GM18499 (cell line): ENCODE data around the gene MEGF6.

Experiments
- ATAC-seq: cut with Tn5 transposase; IDR thresholded peaks from one replicate; pipeline ENCODE4 v1.9.1; 2021; ENCODE audit warnings: moderate number of reproducible peaks; ENCODE audit not compliant: insufficient read depth, unreplicated experiment

Gene MEGF6

DNA sequence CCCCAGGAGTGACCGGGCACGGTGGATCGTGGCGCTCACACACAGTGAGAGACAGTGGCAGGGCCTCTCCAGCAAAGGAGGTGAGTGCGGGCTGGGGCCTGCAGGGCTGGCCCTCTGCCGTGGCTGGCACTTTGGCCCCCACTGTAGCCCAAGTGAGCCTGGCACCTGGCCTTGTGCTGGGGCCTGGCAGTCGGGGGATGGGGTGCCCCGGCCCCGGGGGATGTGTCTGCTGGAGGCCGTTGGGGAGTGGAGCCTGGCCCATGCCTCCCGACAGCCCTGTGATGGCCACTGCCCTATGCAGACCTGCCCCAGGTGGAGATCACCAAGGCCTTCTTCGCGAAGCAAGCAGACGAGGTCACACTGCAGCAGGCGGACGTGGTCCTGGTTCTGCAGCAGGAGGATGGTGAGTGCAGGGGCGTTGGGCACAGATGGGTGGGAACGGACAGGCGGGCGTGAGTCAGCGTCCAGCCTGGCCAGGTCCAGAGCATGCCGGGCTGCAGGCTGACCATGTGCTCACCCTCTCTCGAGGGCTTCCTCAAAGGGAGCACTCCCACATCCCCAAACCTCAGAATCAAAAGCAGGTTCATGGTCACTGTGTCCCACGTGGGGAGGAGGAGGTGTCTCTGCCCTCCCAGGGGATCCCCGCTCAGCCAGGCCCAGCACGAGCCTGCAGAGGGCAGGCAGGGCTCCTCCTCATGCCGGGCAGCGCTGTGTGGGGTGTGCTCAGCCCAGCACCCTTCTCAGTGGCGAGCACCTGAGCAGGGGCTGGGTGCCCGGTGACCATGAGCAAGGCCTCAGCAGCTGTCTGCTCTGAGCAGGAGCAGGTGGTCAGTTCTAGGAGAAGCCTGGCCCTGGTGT, 131.6 kb downstream of the MEGF6 start:
- no peak for ATAC-seq

DNA sequence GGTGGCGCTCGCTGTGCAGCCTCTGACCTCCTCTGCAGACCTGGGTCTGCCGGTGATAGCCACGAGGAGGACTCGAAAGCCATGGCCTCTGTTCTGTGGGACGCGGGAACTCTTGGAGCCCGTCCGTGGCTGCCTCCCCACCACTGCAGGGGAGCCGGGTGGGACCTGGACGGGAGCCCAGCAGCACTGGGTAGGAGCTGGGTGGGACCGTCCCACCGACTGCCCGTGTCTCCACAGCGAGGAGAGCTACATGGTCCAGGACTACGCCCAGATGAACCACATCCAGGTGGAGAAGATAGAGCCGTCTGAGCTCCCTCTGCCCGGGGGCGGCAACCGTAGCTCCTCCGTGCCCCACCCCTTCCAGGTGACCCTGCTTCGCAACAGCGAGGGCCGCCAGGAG, 133.1 kb downstream of the MEGF6 start:
- no peak for ATAC-seq

GRCh38 chr1:3477241-3477995, 133.9 kb downstream of the MEGF6 start:
- no peak for ATAC-seq

DNA sequence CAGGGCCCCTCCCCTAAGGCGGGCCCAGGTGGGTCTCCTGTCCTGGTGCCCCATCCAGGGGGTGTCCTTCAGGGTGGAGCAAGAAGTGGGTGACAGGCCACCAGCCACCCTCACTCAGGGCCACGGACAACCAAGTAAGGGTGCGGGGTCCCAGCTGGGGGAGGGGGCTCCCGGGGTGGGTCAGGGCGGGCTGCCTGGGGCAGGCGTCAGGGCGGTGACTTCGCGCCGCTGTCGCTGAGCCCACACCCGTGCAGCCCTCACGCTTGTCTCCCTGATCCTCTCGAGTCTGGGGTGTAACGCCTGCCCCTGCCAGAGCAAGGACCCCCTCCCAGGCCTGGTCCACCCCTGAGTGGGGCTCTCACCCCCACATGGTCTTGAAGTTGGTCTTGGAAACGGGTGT, 134.6 kb downstream of the MEGF6 start:
- ATAC-seq = no peak

DNA sequence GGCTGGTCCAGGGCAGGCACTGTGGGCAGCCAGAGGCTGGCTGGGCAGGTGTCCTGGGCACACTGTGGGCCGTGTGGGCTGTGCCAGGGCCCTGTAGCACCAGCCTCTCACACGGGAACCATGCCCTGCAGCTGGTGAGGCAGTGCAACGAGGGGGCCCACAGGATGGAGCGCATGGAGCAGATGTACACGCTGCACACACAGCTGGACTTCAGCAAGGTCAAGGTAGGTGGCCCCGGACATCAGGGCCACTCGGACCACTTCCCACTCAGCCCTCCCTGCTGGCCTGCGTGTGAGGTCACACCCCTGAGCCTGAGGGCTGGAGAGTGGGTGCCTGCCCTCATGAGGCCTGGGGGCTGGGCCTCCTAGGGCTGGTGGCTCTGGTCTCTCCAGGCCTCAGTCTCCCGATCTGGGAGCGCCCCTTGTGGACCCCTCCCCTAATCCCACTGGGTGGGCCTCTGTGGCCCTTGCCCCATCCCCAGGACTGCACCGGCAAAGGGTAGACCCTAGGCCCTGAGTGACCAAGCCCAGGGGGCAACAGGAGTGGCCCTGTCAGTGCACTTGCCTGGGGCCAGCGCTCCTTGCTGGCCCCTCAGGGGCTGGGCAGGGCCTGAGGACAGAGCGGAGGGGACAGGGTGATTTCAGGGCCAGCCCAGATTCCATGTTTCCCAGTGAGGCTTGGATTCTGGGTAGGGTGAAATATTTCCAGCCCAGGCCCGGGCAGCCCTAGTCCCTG, 135.3 kb downstream of the MEGF6 start:
- no peak for ATAC-seq

GRCh38 chr1:3474421-3474820, 136.9 kb downstream of the MEGF6 start:
- no peak for ATAC-seq

GRCh38 chr1:3474016-3474415, 137.3 kb downstream of the MEGF6 start:
- no peak for ATAC-seq

DNA sequence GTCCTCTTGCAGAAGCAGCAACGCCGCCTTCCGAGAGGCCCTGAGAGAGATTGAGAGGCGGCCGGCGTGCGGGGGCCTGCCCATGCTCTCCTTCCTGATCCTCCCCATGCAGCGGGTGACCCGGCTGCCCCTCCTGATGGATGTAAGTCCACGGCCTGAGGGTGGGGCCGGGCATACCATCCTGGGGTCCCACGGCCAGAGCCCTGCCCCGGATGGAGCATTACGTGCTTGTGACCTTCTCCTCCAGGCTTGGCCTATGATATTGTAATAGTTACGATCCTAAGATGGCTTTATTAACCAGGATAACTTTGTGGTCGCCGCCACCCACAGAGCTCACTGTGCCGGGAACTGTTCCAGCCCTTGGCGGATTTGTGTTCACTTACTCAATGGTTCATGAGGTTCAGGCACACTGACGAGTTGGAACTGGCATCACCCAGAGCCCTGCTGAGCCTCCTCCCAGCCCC, 137.9 kb downstream of the MEGF6 start:
- ATAC-seq = no peak

DNA sequence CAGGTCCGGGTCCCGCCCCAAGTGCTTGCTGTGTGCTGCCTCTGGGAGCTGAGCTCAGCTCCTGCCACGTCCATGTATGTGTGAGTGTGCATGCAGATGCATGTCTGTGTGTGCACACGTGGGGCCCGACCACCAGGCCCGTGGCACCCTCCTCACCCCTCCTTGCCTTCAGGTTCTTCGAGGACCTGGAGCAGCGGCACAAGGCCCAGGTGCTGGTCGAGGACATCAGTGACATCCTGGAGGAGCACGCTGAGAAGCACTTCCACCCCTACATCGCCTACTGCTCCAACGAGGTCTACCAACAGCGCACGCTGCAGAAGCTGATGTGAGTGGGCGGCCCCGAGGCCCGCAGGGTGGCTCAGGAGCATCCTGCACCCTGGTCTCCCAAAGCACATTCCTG, 138.4 kb downstream of the MEGF6 start:
- ATAC-seq = no peak

DNA sequence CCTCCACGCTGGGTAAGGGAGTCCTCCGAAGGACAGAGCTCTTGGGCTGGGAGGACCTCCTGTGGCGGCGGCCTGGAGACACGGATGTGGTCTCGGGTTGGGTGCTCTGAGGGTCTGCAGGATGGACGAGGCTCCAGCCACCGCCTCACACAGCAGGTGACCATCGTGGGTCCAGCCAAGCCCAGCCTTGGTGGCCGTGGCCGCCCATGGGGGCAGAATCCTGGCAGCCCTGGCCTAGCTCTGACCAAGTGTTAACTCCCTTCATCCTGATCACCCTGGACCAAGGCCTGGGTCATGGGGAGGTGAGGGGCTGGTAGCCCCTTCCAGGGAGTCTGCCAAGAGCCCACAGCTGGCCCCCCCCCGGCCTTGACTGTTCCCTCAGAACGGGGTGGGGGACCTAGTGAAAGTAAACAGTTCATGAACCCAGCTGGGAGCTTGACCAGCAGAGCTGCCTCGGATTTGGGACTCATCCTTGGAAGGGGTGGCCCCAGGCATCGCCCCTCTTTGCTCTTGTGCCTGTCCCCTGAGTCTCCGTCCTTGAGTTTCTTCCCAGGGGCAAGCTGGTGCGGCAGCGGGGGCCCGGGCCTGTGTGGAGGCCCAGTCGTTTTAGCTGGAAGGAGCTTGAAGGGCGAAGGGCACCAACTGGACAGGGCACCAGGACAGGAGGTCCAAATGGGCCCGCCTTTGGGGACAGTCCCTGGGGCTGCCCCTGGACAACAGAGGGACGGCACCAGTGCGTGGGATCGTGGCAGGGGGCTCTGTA, 139.0 kb downstream of the MEGF6 start:
- no peak for ATAC-seq

- no peak for ATAC-seq
Measured at GRCh38 chr1:3471356-3472087, 139.8 kb downstream of the MEGF6 start.

DNA sequence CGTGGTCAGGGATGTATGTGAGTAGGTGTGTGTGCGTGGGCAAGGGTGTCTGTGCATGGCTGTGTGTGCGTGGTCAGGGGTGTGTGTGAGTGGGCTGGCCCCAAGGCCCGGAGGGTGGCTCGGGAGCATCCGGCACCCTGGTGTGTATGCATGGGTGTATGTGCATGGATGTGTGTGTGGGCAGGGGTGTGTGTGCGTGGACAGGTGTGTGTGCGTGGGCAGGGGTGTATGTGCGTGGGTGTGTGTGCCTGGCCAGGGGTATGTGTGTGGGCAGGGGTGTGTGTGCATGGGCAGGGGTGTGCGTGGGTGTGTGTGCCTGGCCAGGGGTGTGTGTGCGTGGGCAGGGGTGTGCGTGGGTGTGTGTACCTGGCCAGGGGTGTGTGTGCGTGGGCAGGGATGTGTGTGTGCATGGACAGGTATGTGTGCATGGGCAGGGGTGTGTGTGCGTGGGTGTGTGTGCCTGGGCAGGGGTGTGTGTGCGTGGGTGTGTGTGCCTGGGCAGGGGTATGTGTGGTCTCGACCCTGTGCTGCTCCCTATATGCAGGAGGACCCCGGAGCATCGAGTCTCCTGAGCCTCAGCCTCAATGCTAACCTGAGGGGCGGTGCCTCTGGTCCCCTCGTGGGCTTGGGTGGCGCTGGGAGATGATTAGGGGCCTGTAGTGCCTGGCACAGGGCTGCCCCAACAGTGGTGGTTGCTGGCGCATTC, 140.5 kb downstream of the MEGF6 start:
- no peak for ATAC-seq

- no peak for ATAC-seq
Measured at GRCh38 chr1:3469849-3470649, 141.3 kb downstream of the MEGF6 start.

GRCh38 chr1:3469104-3469848, 142.0 kb downstream of the MEGF6 start:
- no peak for ATAC-seq

GRCh38 chr1:3468236-3469103, 142.8 kb downstream of the MEGF6 start:
- no peak for ATAC-seq
